Measurements from ENCODE around the gene NCAM2.

- TF ChIP-seq CTCF (conservative IDR thresholded peaks at IDR 0.05; ENCODE audit: low read depth in 2 of 2) (no peak), POLR2AphosphoS5 (IDR thresholded peaks at IDR 0.05; ENCODE audit: low read depth) (no peak), EZH2 (IDR thresholded peaks at IDR 0.05; ENCODE audit: low read depth, unreplicated experiment) (peak; percentile 22)
Observed at GRCh38 chr21:20997311-20997635, 936 bp upstream of the NCAM2 start.

Data from GM23338 (cell line).